ENCODE data around the gene GSTM2.

The GSTM2 gene

DNA sequence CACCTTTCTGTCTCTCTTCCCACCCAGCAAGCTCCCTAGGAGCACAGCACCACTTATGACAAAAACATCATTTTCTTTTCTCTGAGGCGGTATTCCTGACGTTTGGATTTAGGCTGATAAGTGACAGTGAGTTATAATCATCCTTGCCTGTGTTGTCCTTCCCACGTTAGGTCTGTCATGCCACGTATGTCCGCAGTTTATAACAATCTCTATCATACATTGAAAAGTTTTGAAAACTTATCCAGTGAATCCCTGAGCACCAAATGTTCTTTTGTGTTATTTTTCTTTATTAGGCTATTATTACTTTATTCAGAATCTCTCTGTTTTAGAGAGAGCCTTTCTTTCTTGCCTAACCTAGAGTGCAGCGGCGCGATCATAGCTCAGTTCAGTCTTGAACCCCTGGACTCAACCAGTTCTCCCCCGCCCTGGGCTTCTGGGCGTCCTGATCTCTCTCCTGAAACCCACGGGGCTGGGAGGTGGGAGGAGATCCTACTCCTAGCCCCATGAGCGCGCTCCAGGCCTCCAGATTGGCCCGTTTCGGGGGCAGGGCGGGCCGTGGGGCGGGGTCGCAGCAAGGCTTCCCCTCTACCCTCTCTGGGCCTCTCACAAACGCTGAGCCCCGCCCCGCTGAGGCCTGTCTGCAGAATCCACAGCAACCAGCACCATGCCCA lies at the start of gene GSTM2:
Gene GSTM2 (plus strand): TSS at position 606 of the 671 bp plus-strand sequence. CDS start 59 bp downstream, at position 665.
- DNase-seq: peak; percentile 30

GRCh38 chr1:109618661-109619575 lies 48.9 kb upstream of the GSTM2 start:
- DNase-seq: no peak

DNA sequence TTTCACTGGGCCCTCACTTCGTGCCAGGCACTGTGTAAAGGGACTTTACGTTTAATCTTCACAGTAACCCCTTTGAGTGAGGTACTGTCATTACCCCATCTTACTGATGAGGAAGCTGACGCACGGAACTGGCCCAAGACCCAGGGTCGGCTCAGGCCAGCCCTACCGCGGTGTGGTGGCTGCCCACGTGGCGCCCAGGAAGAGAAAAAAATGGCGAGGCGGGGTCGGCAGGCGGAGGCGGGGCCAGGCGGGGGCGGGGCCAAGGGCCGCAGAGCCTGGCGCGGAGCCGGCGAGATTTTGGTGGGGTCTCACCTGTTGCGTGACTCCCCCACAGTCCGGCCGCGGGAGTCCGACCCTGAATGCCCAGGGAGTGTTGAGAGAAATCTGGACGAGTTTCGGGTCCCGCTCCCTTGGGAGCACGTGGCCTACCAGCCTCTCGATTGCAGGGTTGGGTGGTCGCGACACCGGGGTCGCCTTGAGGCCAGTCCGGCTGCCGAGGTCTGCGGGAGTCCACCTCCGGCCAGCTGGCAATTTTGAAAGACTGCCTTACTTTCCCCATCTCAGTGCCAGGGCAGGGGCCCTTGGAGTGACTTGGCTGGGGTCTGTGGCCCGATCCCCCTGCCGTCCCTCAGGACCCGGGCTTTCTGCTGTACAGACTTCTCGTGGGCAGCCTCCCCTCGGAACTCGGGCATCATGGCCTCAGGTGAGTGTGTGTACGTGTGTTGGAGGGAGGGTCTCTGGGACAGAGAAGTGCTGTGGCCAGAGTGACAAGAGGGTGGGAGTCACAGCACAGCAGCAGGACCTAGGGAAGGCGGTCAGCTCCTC lies 48.1 kb upstream of the GSTM2 start, which contains the start of the genes AMPD2 and GNAT2:
Gene AMPD2 (plus strand): TSS at position 262 of the 825 bp plus-strand sequence. CDS start 1,339 bp downstream, outside the sequence.
Gene GNAT2 (minus strand): TSS at position 41 of the 825 bp plus-strand sequence. CDS start 6,746 bp downstream, outside the sequence.
- DNase-seq: no peak

GRCh38 chr1:109620401-109620791 lies 47.5 kb upstream of the GSTM2 start:
- no peak for DNase-seq

DNA sequence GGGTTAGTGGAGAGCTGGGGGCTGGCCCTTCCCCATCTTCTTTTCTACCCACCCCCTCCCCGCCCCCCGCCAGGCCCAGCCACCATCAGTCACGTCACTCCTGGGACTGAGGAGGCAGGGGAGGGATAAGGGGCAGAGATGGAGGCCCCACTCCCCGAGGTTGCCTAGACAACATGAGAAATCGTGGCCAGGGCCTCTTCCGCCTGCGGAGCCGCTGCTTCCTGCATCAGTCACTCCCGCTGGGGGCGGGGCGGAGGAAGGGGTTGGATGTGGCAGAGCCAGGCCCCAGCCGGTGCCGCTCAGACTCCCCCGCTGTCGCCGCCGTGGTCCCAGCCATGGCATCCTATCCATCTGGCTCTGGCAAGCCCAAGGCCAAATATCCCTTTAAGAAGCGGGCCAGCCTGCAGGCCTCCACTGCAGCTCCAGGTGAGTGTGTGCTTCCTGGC lies 47.0 kb upstream of the GSTM2 start:
- peak; percentile 61 for DNase-seq

- no peak for DNase-seq
Measured at GRCh38 chr1:109621379-109622136, 46.3 kb upstream of the GSTM2 start.

DNA sequence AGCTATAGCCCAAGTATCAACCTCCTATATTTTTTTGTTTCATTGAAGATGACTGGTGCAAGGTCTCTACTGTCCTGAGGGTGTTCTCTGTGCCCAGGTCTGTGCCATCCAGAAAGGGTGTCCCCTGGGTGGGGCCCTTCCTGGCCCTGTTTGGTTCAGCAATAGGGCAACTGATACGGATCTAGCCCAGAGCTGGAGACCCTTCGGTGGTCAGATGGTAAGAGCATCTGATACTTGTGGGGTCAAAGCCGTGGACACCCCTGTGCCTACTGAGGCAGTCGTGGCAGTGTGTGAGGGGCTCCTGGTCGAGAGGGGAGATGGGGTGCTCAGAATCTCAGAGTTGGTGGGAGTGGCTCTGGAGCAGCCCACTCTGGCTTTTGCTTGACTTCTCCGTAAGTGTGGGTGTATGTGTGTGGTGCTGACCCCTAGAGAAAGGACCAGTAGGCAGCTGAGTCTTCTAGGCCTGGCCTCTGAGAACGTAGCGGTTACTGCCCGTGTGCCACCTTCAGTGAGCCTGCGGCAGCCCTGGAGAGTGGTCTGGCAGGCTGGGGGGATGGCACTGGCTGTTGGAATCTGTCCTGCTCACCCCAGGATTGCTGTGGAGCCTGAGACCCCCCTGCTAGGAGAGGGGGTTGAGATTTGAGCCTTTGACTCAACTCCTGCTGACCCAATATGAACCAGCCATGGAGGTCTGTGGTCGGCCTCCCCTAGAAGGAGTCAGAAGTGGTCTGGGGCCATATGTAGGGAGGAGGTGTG lies 45.5 kb upstream of the GSTM2 start:
- no peak for DNase-seq

- no peak for DNase-seq
Measured at GRCh38 chr1:109622895-109623294, 45.0 kb upstream of the GSTM2 start.

GRCh38 chr1:109623601-109624161 lies 44.2 kb upstream of the GSTM2 start:
- DNase-seq: no peak

DNA sequence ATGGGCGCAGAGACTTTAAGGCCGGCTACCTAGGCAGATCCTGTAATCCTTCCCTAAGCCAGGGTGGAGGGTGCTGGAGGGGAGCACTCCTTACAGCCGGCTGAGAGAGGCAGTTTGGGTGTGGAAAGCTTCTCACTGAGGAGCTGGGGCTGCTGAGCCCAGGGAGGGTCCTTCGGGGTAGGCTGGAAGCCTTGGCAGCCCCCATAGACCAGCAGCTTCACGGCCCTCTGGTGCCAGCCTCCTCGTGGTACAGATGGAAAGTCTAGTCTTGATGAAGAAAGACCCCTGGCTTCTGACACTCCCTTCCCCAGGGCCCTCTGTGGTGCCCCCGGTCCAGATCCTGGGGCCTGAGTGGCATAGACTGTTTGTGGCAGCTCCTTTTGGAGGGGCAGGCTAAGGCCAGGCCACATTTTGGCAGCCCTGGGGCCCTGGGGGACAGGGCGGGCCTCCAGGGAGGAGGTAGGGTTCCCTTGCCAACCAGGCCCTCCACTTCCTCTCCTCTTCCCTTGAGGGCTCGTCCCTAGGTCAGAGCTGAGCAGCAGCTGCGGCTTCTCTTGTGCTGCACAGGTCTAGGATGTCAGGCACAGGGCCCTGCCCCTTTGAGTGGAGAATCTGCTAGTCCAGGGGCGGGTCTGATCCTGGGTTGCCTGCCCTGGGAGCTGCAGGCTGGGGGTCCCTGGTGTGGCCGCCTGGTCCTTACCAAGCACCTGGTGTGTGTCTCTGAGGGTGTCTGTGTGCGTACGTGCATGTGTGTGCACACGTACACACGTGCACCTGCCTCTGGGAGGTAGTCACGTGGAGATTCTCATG lies 43.5 kb upstream of the GSTM2 start:
- DNase-seq: no peak

DNA sequence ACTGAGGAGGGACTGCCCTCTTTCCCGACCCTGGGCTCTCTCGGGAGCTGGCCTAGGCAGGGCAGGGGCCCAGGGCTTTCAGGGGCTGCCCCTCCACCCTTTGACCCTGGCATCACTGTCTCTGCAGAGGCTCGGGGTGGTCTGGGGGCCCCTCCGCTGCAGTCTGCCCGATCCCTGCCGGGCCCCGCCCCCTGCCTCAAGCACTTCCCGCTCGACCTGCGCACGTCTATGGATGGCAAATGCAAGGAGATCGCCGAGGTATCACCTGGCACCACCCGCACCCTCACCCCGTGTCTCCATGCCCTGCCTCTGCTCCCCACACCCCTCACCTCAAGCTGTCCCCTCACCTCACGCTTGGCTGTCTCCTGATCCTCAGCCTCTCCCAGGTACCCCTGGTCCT lies 42.7 kb upstream of the GSTM2 start:
- DNase-seq: no peak

- no peak for DNase-seq
Measured at GRCh38 chr1:109625601-109626560, 42.0 kb upstream of the GSTM2 start.

GRCh38 chr1:109626682-109627408 lies 41.0 kb upstream of the GSTM2 start:
- DNase-seq: no peak

DNA sequence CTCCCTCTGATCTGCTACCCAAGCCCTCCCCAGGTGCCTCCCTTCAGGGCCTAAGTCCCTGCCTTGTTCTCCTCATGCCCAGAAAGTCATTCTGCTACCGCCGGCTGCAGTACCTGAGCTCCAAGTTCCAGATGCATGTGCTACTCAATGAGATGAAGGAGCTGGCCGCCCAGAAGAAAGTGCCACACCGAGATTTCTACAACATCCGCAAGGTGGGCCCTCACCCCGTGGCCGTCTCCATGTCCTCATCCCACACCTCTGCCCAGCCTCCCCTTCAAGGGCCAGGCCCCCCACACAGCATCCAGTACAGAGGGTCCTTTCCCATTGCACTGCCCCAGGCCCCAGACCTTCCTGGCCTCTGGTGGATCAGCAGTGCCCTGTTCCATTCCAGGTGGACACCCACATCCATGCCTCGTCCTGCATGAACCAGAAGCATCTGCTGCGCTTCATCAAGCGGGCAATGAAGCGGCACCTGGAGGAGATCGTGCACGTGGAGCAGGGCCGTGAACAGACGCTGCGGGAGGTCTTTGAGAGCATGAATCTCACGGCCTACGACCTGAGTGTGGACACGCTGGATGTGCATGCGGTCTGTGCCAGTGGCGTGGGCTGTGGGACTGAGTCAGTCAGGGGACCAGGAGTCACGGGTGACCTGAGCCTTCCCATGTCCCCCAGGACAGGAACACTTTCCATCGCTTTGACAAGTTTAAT lies 40.0 kb upstream of the GSTM2 start:
- DNase-seq: no peak

GRCh38 chr1:109628540-109629321 lies 39.1 kb upstream of the GSTM2 start:
- no peak for DNase-seq

DNA sequence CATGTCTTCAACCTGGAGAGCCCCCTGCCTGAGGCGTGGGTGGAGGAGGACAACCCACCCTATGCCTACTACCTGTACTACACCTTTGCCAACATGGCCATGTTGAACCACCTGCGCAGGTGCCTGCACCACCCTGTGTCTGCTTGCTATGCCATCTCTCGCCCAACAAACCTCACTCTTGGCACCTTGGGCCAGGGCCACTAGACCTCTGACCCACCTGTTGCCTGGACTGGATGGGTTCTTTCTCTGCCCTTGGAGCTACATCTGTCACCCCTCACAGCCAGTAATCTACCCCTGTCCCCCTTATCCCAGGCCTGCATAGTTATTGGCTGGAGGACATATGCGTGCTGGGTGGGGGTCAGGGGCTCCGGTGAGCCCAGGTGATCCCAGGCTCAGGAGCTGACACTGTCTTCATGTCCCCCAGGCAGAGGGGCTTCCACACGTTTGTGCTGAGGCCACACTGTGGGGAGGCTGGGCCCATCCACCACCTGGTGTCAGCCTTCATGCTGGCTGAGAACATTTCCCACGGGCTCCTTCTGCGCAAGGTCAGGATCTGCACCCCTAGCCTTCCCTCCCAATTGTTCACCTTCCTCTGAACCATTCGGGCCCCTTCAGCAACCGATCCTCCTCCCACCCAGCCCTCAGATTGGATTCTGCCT lies 38.4 kb upstream of the GSTM2 start:
- no peak for DNase-seq
